ENCODE results near the gene YBEY.

Gene YBEY

GRCh38 chr21:46256501-46256994, 29.6 kb upstream of the YBEY start:
- POLR2A ChIA-PET = no interaction called here
- H3K4me3 ChIP-seq (ENCODE audit: control insufficient read depth in 1 of 7, extremely low read depth in 1 of 7, insufficient read depth in 4 of 7, low read depth in 2 of 7, low read length in 6 of 7) = no peak overlapping the region
- CTCF ChIA-PET = interaction anchor here (1.1 kb wide), 1 partner anchor 10 kb away, joined by 4 read pairs; no protein-coding TSS in a partner anchor
- peaks cover 11 to 77% (median 57%) of the 10 kb centered on the region in 4 experiments for H3K36me3 ChIP-seq (ENCODE audit: control insufficient read depth in 4 of 4, insufficient read depth in 4 of 4, low read length in 3 of 4)
- no peaks in the 10 kb centered on the region for H3K27me3 ChIP-seq (replicated peaks in 2 of 5; ENCODE audit: control insufficient read depth in 4 of 5, insufficient read depth in 5 of 5, low read length in 4 of 5)
- no peaks in the 10 kb centered on the region for H3K9me3 ChIP-seq (ENCODE audit: control extremely low read depth in 1 of 5, control insufficient read depth in 4 of 5, insufficient read depth in 2 of 5, low read depth in 1 of 5, low read length in 4 of 5)
- H3K4me1 ChIP-seq (ENCODE audit: control extremely low read depth in 1 of 4, control insufficient read depth in 4 of 4, insufficient read depth in 4 of 4, low read length in 3 of 4) = peaks cover 2 to 27% (median 20%) of the 10 kb centered on the region in 4 experiments
- H3K27ac ChIP-seq (ENCODE audit: insufficient read depth in 1 of 2, low read depth in 1 of 2, low read length in 2 of 2, poor library complexity in 1 of 2, severe bottlenecking in 2 of 2) = peak overlapping the region in 1 of 2 experiments; percentile 69
- WGBS (ENCODE audit: insufficient coverage) = 98% methylated on average over 16 of the region's 18 CpGs
- no peak for DNase-seq

GRCh38 chr21:46264046-46264689, 22.0 kb upstream of the YBEY start:
- ChIA-PET CTCF (no interaction called here), POLR2A (no interaction called here)
- no peak for DNase-seq
- H3K4me1 ChIP-seq (ENCODE audit: control extremely low read depth in 1 of 4, control insufficient read depth in 4 of 4, insufficient read depth in 4 of 4, low read length in 3 of 4) = no peaks in the 10 kb centered on the region
- no peaks in the 10 kb centered on the region for H3K9me3 ChIP-seq (ENCODE audit: control extremely low read depth in 1 of 5, control insufficient read depth in 4 of 5, insufficient read depth in 2 of 5, low read depth in 1 of 5, low read length in 4 of 5)
- H3K36me3 ChIP-seq (ENCODE audit: control insufficient read depth in 4 of 4, insufficient read depth in 4 of 4, low read length in 3 of 4) = peaks cover 27 to 88% (median 56%) of the 10 kb centered on the region in 4 experiments
- 96% methylated on average over 21 of the region's 22 CpGs for WGBS (ENCODE audit: insufficient coverage)
- H3K4me3 ChIP-seq (ENCODE audit: control insufficient read depth in 1 of 7, extremely low read depth in 1 of 7, insufficient read depth in 4 of 7, low read depth in 2 of 7, low read length in 6 of 7) = no peak overlapping the region
- H3K27me3 ChIP-seq (replicated peaks in 2 of 5; ENCODE audit: control insufficient read depth in 4 of 5, insufficient read depth in 5 of 5, low read length in 4 of 5) = no peaks in the 10 kb centered on the region
- no peak overlapping the region for H3K27ac ChIP-seq (ENCODE audit: insufficient read depth in 1 of 2, low read depth in 1 of 2, low read length in 2 of 2, poor library complexity in 1 of 2, severe bottlenecking in 2 of 2)

GRCh38 chr21:46264690-46265144, 21.4 kb upstream of the YBEY start:
- H3K4me1 ChIP-seq (ENCODE audit: control extremely low read depth in 1 of 4, control insufficient read depth in 4 of 4, insufficient read depth in 4 of 4, low read length in 3 of 4) = no peaks in the 10 kb centered on the region
- H3K36me3 ChIP-seq (ENCODE audit: control insufficient read depth in 4 of 4, insufficient read depth in 4 of 4, low read length in 3 of 4) = peaks cover 32 to 89% (median 60%) of the 10 kb centered on the region in 4 experiments
- ChIA-PET CTCF (interaction anchor here (1.1 kb wide), 1 partner anchor 61 kb away, joined by 4 read pairs; no protein-coding TSS in a partner anchor), POLR2A (no interaction called here)
- DNase-seq = no peak
- WGBS (ENCODE audit: insufficient coverage) = 95% methylated on average over 13 of the region's 13 CpGs
- H3K27ac ChIP-seq (ENCODE audit: insufficient read depth in 1 of 2, low read depth in 1 of 2, low read length in 2 of 2, poor library complexity in 1 of 2, severe bottlenecking in 2 of 2) = no peak overlapping the region
- H3K4me3 ChIP-seq (ENCODE audit: control insufficient read depth in 1 of 7, extremely low read depth in 1 of 7, insufficient read depth in 4 of 7, low read depth in 2 of 7, low read length in 6 of 7) = no peak overlapping the region
- H3K27me3 ChIP-seq (replicated peaks in 2 of 5; ENCODE audit: control insufficient read depth in 4 of 5, insufficient read depth in 5 of 5, low read length in 4 of 5) = no peaks in the 10 kb centered on the region
- H3K9me3 ChIP-seq (ENCODE audit: control extremely low read depth in 1 of 5, control insufficient read depth in 4 of 5, insufficient read depth in 2 of 5, low read depth in 1 of 5, low read length in 4 of 5) = no peaks in the 10 kb centered on the region

GRCh38 chr21:46265736-46266525, 20.2 kb upstream of the YBEY start:
- Histone ChIP-seq H3K4me1 (ENCODE audit: control extremely low read depth in 1 of 4, control insufficient read depth in 4 of 4, insufficient read depth in 4 of 4, low read length in 3 of 4) (no peaks in the 10 kb centered on the region), H3K36me3 (ENCODE audit: control insufficient read depth in 4 of 4, insufficient read depth in 4 of 4, low read length in 3 of 4) (peaks cover 28 to 87% (median 59%) of the 10 kb centered on the region in 4 experiments), H3K27ac (ENCODE audit: insufficient read depth in 1 of 2, low read depth in 1 of 2, low read length in 2 of 2, poor library complexity in 1 of 2, severe bottlenecking in 2 of 2) (peak overlapping the region in 1 of 2 experiments; percentile 5), H3K4me3 (ENCODE audit: control insufficient read depth in 1 of 7, extremely low read depth in 1 of 7, insufficient read depth in 4 of 7, low read depth in 2 of 7, low read length in 6 of 7) (no peak overlapping the region), H3K9me3 (ENCODE audit: control extremely low read depth in 1 of 5, control insufficient read depth in 4 of 5, insufficient read depth in 2 of 5, low read depth in 1 of 5, low read length in 4 of 5) (no peaks in the 10 kb centered on the region), H3K27me3 (replicated peaks in 2 of 5; ENCODE audit: control insufficient read depth in 4 of 5, insufficient read depth in 5 of 5, low read length in 4 of 5) (no peaks in the 10 kb centered on the region)
- ChIA-PET CTCF (interaction anchor here (1.1 kb wide), 1 partner anchor 59 kb away, joined by 4 read pairs; no protein-coding TSS in a partner anchor), POLR2A (no interaction called here)
- 93% methylated on average over 22 of the region's 26 CpGs for WGBS (ENCODE audit: insufficient coverage)
- DNase-seq = no peak

- ChIA-PET CTCF (interaction anchor here (1.3 kb wide), 1 partner anchor 58 kb away, joined by 4 read pairs; no protein-coding TSS in a partner anchor), POLR2A (no interaction called here)
- no peak for DNase-seq
- Histone ChIP-seq H3K4me3 (ENCODE audit: control insufficient read depth in 1 of 7, extremely low read depth in 1 of 7, insufficient read depth in 4 of 7, low read depth in 2 of 7, low read length in 6 of 7) (peak overlapping the region in 1 of 7 experiments; percentile 15), H3K4me1 (ENCODE audit: control extremely low read depth in 1 of 4, control insufficient read depth in 4 of 4, insufficient read depth in 4 of 4, low read length in 3 of 4) (no peaks in the 10 kb centered on the region), H3K27ac (ENCODE audit: insufficient read depth in 1 of 2, low read depth in 1 of 2, low read length in 2 of 2, poor library complexity in 1 of 2, severe bottlenecking in 2 of 2) (no peak overlapping the region), H3K27me3 (replicated peaks in 2 of 5; ENCODE audit: control insufficient read depth in 4 of 5, insufficient read depth in 5 of 5, low read length in 4 of 5) (no peaks in the 10 kb centered on the region), H3K9me3 (ENCODE audit: control extremely low read depth in 1 of 5, control insufficient read depth in 4 of 5, insufficient read depth in 2 of 5, low read depth in 1 of 5, low read length in 4 of 5) (no peaks in the 10 kb centered on the region), H3K36me3 (ENCODE audit: control insufficient read depth in 4 of 4, insufficient read depth in 4 of 4, low read length in 3 of 4) (peaks cover 25 to 87% (median 57%) of the 10 kb centered on the region in 4 experiments)
- 92% methylated on average over 19 of the region's 19 CpGs for WGBS (ENCODE audit: insufficient coverage)
These were observed 19.2 kb upstream of the YBEY start for GRCh38 chr21:46266946-46267345.

- Histone ChIP-seq H3K27ac (ENCODE audit: insufficient read depth in 1 of 2, low read depth in 1 of 2, low read length in 2 of 2, poor library complexity in 1 of 2, severe bottlenecking in 2 of 2) (no peak overlapping the region), H3K4me1 (ENCODE audit: control extremely low read depth in 1 of 4, control insufficient read depth in 4 of 4, insufficient read depth in 4 of 4, low read length in 3 of 4) (no peaks in the 10 kb centered on the region), H3K4me3 (ENCODE audit: control insufficient read depth in 1 of 7, extremely low read depth in 1 of 7, insufficient read depth in 4 of 7, low read depth in 2 of 7, low read length in 6 of 7) (no peak overlapping the region), H3K9me3 (ENCODE audit: control extremely low read depth in 1 of 5, control insufficient read depth in 4 of 5, insufficient read depth in 2 of 5, low read depth in 1 of 5, low read length in 4 of 5) (no peaks in the 10 kb centered on the region), H3K36me3 (ENCODE audit: control insufficient read depth in 4 of 4, insufficient read depth in 4 of 4, low read length in 3 of 4) (peaks cover 27 to 93% (median 63%) of the 10 kb centered on the region in 4 experiments), H3K27me3 (replicated peaks in 2 of 5; ENCODE audit: control insufficient read depth in 4 of 5, insufficient read depth in 5 of 5, low read length in 4 of 5) (no peaks in the 10 kb centered on the region)
- no peak for DNase-seq
- ChIA-PET CTCF (interaction anchor here (0.8 kb wide), 1 partner anchor 10 kb away, joined by 3 read pairs; no protein-coding TSS in a partner anchor), POLR2A (no interaction called here)
- 96% methylated on average over 12 of the region's 13 CpGs for WGBS (ENCODE audit: insufficient coverage)
These were observed 17.8 kb upstream of the YBEY start for GRCh38 chr21:46268371-46268770.
